ENCODE measurements around the gene TBC1D10B.
A peak's percentile ranks its signal among the peaks of the same experiment; 100 is the strongest.

Gene TBC1D10B

GRCh38 chr16:30342751-30343490 is 27.4 kb downstream of the TBC1D10B start:
- no peak for TF ChIP-seq FOXM1 (IDR thresholded peaks at IDR 0.05; ENCODE audit: borderline replicate concordance, low read depth)
- TF ChIP-seq EP300 (IDR thresholded peaks at IDR 0.05; ENCODE audit: borderline replicate concordance): no peak
- TF ChIP-seq, protein P1, sequence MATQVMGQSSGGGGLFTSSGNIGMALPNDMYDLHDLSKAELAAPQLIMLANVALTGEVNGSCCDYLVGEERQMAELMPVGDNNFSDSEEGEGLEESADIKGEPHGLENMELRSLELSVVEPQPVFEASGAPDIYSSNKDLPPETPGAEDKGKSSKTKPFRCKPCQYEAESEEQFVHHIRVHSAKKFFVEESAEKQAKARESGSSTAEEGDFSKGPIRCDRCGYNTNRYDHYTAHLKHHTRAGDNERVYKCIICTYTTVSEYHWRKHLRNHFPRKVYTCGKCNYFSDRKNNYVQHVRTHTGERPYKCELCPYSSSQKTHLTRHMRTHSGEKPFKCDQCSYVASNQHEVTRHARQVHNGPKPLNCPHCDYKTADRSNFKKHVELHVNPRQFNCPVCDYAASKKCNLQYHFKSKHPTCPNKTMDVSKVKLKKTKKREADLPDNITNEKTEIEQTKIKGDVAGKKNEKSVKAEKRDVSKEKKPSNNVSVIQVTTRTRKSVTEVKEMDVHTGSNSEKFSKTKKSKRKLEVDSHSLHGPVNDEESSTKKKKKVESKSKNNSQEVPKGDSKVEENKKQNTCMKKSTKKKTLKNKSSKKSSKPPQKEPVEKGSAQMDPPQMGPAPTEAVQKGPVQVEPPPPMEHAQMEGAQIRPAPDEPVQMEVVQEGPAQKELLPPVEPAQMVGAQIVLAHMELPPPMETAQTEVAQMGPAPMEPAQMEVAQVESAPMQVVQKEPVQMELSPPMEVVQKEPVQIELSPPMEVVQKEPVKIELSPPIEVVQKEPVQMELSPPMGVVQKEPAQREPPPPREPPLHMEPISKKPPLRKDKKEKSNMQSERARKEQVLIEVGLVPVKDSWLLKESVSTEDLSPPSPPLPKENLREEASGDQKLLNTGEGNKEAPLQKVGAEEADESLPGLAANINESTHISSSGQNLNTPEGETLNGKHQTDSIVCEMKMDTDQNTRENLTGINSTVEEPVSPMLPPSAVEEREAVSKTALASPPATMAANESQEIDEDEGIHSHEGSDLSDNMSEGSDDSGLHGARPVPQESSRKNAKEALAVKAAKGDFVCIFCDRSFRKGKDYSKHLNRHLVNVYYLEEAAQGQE (IDR thresholded peaks at IDR 0.05; ENCODE audit: low read depth): no peak
- no peak for TF ChIP-seq RAD21 (IDR thresholded peaks at IDR 0.05; ENCODE audit: low read depth)
- TF ChIP-seq TCF12 (IDR thresholded peaks at IDR 0.05; ENCODE audit: low read depth): no peak
- no peak for TF ChIP-seq EGR1 (IDR thresholded peaks at IDR 0.05)
- TF ChIP-seq CEBPB (IDR thresholded peaks at IDR 0.05): no peak
- TF ChIP-seq NFIC (IDR thresholded peaks at IDR 0.05): no peak
- TF ChIP-seq ZBTB7A (IDR thresholded peaks at IDR 0.05; ENCODE audit: low read depth): no peak

DNA sequence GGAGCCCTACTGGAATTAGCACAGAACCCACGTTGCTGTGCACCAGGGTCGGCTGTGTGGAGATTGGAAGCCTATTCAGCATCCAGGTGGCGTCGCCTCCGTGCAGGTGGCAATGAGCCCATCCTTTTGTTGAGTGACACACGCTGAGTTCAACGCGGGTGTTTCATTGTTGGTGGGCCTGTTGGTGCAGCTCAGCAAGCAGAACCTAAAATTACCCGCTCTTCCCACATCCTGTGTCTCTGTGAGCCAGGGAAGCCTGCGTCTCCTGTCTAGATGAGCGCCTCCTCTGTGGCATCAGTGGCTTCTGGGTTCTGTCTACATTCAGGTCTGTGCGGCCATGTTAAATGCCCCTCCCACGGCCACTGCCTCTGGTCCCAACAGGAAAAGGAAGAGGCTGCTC is 29.7 kb downstream of the TBC1D10B start:
- TF ChIP-seq FOXM1 (IDR thresholded peaks at IDR 0.05; ENCODE audit: borderline replicate concordance, low read depth) (no peak), YY1 (IDR thresholded peaks at IDR 0.05; ENCODE audit: low read depth) (no peak), RAD21 (IDR thresholded peaks at IDR 0.05; ENCODE audit: low read depth) (no peak), TAF1 (IDR thresholded peaks at IDR 0.05; ENCODE audit: low read depth) (no peak)
- TF ChIP-seq, protein P1 (IDR thresholded peaks at IDR 0.05; ENCODE audit: low read depth): no peak

GRCh38 chr16:30335598-30336474 is 34.5 kb downstream of the TBC1D10B start:
- TF ChIP-seq, protein P1 (IDR thresholded peaks at IDR 0.05; ENCODE audit: low read depth): no peak
- TF ChIP-seq RAD21 (IDR thresholded peaks at IDR 0.05; ENCODE audit: low read depth): no peak
- no peak for TF ChIP-seq EGR1 (IDR thresholded peaks at IDR 0.05)
- no peak for TF ChIP-seq NFIC (IDR thresholded peaks at IDR 0.05)
- TF ChIP-seq TCF12 (IDR thresholded peaks at IDR 0.05; ENCODE audit: low read depth): no peak
- no peak for TF ChIP-seq CREB1 (IDR thresholded peaks at IDR 0.05; ENCODE audit: low read depth)
- no peak for TF ChIP-seq CEBPB (IDR thresholded peaks at IDR 0.05)
- no peak for TF ChIP-seq EP300 (IDR thresholded peaks at IDR 0.05; ENCODE audit: borderline replicate concordance)
- TF ChIP-seq, protein P2, sequence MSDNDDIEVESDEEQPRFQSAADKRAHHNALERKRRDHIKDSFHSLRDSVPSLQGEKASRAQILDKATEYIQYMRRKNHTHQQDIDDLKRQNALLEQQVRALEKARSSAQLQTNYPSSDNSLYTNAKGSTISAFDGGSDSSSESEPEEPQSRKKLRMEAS (IDR thresholded peaks at IDR 0.05): no peak
- TF ChIP-seq TAF1 (IDR thresholded peaks at IDR 0.05; ENCODE audit: low read depth): no peak
- no peak for TF ChIP-seq TEAD4 (IDR thresholded peaks at IDR 0.05)
- no peak for TF ChIP-seq USF1 (IDR thresholded peaks at IDR 0.05)
- TF ChIP-seq YY1 (IDR thresholded peaks at IDR 0.05; ENCODE audit: low read depth): no peak
- TF ChIP-seq ZBTB7A (IDR thresholded peaks at IDR 0.05; ENCODE audit: low read depth): no peak
- no peak for TF ChIP-seq FOXM1 (IDR thresholded peaks at IDR 0.05; ENCODE audit: borderline replicate concordance, low read depth)

- TF ChIP-seq, protein P2 (IDR thresholded peaks at IDR 0.05): peak; percentile 25; the same call in 1 of the 2 replicates
- TF ChIP-seq TAF1 (IDR thresholded peaks at IDR 0.05; ENCODE audit: low read depth): peak; percentile 21; the same call in 1 of the 2 replicates
Measured at GRCh38 chr16:30335028-30335597, 35.2 kb downstream of the TBC1D10B start.

Data from Ishikawa (cell line).